ENCODE data around the gene STRN.

GRCh38 chr2:36951574-36951973, 14.8 kb downstream of the STRN start:
- TF ChIP-seq POLR2AphosphoS5 (IDR thresholded peaks at IDR 0.05; ENCODE audit: low read depth, low read length) (no peak), TAF1 (IDR thresholded peaks at IDR 0.05; ENCODE audit: borderline replicate concordance, low read depth, low read length) (no peak), POLR2A (IDR thresholded peaks at IDR 0.05; ENCODE audit: low read depth, low read length) (no peak)

Measured in GM12892 (cell line).